GM19238 (cell line): Measurements from ENCODE around the gene ASCL3.
"Not testable (repeated sequence)": the region's sequence is repeated elsewhere in the genome, so short reads cannot be mapped to it uniquely, and the experiment has no call there.

Experiments used
- DNase-seq: peaks from one replicate; pipeline ENCODE4 v3.0.0; 2011; ENCODE audit warnings: low spot score; ENCODE audit not compliant: insufficient read length

ASCL3 gene

DNA sequence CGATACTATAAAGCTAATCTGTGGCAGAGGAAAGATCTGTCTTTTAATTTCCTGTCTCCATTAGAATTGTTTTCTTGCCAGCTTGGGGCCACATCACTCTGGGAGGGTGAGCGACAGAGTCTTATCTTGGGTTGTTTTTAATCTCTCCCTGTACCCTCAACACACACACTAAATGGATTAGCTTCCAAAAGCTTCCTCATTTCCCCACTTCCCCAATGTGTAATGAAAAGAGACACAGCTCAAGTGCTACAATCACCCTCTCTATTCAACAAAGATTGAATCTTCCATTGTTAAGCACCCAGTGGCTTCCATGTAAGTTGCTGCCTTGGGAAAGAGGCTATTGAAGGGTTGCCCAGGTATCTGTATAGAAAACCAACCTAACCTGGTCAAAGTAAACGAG lies 6.1 kb upstream of the ASCL3 start:
- no peak for DNase-seq

DNA sequence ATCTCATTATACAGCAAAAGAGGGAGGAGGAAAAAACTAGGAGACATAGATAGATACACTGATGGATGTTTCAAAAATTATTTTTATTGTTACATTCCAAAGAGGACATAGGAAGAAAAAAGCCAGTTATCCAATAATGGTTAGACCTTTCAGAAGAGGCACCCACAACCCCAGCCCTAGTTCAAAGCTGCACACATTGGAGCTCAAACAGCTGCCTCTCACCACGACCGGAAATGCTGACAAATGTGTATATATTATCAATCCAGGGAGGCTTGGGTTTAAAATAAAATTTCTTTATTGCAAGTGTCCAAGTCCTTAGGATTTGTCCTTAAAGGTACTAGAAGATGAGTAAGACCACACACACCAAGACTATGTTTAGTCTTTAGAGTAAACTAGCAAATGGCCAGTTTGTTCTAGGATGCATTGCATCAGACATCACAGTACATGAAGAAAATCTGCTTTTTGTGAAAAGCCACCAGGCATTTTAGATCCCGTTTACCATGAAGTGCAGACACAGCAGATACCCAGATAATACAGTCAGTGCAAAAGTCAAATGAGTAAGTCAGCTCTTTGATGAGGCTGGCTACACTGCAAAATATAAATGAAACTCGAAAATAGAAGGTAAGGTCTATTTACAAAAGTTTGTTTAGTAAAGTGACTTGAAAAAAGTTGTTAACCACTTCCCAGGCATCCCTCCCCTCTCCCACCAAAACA lies 4.6 kb upstream of the ASCL3 start:
- no peak for DNase-seq

DNA sequence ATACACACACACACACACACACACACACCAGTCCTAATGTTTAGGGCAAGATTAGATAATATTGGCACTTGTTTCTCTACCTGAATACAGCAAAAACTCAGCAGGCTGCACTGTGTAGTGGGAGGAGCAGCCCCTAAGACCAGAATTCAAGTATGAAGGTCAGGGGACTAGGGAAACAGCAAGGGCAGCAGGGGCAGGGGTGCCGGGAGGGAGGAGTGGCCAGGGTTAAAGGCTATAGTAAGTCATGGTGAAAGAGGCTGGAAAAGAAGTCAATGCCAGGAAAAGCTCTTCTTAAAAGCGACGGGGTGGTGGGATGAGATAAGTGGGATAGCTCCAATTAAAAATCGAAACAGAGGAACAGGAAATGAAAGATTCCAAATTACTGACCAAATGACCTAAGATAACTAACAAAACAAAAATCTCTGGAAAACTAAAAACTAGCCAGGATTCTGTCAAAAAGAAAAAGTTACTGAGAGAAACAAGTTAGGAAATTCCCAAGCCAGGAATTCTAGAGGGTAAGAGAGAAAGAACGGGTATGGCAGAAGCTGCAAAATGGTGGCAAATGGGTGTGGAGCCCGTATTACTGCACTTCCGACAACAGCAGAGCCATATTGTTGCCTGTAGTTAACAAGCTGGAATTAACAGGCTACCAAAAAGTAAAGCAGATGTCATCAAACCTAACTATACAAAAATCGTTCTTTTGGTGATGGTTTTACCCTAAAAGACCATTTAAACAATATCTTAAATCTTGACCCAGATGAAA lies 1.3 kb downstream of the ASCL3 start:
- DNase-seq: no peak

DNA sequence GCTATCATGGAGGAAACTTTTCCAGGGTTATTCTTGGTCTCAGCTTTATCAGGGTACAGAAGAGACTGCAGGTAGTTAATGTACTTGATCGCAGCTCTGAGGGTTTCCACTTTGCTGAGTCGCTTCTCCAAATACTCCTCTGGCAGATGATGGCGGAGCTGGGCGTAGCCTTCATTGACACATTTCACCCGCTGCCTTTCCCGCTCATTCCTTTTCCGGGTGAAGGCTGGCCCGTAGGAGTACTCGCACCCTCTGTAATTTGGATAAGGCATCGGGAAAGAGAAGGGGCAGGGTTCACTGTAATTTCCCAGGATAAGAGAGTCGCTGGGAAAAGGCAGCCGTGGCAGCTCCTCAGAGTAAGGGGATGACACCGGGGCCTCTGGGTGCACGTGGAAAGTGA lies 5.2 kb downstream of the ASCL3 start:
- no peak for DNase-seq

DNA sequence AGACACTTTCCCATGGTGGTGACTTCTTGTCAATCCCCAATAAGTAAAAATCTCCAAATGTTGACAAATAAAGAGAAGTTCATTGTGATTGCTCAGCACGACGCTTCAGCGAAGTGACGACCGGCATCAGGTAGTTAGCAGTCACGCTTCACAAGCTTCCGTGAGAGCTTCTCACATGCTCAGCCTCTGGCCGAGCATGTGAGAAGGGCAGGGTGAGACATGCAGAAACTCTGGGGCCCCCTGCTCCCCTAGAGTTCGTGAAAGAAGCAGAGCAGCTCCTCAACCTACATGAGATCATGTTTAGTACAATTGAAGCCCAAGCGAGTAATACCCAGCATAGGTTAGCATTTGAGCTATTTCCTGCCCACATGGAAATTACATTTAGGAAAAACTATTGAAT lies 5.7 kb downstream of the ASCL3 start:
- no peak for DNase-seq

DNA sequence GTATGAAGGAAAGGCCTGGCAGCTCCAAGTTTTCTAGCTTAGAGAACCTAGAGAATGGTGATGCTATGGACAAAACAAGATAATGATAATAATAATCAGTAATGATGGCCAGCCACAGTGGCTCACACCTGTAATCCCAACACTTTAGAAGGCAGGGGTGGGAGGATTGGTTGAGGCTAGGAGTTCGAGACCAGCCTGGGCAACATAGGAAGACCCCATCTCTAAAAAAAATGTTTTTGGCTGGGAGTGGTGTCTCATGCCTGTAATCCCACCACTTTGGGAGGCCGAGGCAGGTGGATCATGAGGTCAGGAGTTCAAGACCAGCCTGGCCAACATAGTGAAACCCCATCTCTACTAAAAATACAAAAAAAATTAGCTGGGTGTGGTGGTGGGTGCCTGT lies 7.0 kb downstream of the ASCL3 start:
- not testable (repeated sequence) for DNase-seq

DNA sequence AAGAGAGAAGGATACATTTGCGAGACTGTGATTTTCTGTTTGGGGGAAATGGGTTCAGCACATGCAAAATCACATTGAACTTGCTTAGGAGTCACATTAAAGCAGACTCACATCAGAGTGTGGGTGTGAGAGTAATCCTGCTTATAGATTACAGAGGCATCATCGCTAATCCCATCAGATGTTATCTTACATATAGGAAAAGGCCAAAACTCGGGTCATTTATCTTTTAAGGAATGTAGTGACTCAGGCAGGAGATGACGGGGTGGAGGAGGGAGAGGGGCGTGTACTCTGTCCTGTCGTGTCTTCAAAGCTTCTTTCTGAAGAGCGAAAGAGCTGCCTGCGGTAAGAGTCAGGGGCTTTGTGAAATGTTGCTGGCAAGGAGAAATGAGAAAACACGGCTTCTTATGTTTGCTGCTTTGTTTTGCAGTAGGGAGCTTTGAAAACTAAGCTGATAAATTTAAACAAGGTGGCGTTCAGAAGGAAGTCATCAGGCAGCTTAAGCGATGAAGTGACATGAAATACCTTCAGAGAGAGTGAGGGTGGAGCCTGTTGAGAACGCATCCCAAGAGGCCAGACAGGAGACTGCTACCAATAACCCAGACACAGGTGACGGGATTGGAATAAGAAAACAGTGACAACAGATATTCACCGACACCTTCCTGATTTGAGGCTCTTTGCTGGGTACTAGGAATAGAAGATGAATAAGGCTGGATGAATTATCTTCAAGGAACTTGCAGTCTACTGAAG lies 7.9 kb downstream of the ASCL3 start:
- DNase-seq: no peak

DNA sequence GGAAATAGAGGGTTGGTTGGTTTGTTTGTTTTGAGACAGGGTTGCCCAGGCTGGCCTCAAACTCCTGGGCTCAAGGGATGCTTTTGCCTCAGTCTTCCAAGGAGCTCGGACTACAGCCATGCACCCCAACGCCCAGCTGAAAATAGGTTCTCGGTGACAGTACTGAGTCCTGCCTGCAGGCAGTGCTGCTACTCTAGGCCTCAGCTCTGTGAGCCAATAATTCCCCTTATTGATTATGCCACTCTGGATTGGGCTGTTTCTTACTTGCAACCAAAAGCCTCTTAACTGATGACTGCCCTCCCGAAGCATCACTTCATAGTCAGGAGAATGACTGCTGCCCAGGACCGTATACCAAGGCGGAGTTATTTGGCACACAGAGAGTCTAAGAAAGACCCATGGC lies 8.9 kb downstream of the ASCL3 start:
- no peak for DNase-seq

DNA sequence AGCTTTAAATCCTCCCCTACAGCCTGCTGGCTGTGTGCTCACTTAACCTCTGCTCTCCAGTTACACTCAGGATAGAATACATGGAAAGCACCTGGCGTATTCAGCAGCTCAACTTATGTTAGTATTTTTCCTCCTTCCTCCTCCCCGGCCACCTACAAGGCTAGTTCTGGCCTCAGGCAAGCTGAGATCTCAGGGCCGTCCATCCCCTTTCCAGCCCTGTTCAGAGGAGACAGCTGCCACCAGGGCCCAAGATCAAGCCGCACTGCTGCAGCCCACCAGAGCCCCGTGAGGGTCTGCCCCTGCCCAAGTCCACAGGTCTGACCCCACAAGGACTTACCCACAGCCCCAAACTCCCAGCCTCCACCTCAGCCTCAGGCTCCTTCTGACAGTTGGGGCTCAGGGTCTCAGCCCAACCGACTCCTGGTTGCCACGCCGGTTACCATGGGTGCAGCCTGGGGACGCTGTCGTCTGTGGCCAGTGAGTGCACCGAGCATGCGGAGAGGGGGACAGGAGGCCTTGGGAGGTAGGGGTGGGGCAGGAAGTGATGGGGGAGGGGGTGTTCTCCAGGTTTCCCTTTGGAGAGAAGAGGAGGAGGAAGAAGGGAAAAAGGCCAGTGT lies 10.1 kb downstream of the ASCL3 start, which contains the start of gene C11orf16:
C11orf16 (minus strand) TSS at position 384 of the 617 bp plus-strand sequence. CDS start 639 bp downstream, outside the sequence.
- no peak for DNase-seq

DNA sequence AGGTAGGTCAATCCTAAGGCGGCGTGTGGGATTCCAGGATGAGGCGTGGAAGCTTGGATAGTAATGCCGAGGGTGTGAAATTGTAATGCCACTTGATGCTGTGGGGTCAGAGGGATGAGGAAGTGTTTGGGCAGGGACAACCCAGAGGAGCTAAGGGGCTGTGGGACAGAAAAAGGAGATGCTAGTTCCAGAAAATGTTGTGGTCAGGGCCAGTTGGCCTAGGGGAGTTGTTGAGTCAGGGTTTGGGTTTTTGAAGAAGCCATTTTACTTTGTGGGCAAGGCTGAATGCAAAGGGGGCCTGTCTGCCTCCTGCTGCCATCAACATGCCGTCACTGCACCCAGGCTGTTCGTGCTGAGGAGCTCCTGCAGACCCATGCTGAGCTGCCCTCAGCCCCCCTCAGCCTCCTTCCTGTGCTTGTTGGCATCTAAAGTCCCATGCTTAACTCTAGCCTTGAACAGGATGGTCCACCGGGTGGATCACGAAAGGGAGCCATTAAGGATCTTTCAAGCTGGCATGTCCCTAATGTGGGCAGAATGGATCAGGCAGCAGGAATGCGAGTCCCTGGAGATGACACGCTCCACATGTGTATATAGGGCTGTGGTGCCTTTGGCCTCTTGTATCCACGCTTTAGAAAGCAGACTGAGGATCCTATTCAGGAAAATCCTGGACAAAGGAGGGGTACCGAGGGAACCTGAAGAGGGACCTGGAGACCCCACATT lies 12.2 kb downstream of the ASCL3 start:
- DNase-seq: no peak

DNA sequence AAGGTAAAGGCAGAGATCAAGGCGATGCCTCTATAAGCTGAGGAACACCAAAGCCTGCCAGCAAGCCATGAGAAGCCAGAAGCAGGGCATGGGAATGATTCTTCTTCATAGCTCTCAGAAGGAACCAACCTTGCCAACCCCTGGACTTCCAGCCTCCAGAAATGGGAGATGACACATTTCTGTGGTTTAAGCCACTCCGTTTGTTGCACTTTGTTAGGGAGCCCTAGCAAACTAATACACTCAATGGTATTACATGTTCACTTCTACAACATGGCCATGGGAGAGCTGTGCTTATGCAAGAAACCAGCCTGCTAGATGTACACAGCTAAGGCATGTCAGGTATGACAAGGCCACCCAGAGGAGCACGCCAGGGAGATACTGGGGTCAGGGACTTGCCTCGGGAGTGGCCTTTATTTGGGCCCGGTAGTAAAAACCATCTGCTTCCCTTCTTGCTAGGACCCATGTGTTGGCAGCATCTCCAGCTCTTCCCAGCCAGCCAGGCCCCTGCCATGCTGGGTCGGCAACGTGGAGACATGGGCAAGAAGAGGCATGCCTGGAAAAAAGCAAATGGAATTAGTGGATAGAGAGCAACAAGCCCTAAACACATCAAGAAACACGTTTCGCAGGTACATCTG lies 13.7 kb downstream of the ASCL3 start:
- no peak for DNase-seq

DNA sequence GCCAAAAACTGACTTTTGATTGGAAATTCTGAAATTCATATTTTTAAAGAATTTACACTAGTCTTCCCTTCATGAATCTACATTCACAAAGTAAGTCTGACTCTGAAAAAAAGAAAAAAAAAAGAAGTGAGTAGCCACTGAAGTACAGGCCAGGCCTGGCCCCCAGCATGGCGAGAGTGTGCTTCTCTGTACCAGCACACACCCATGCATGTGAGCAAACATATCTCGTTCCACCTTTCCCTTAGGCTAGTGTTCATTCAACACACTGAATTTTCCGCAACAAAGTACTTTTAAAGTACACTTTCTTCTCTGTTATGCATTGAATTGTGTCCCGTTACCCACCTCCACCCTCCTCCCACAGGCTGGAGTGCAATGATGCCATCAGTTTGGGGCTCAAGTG lies 14.6 kb downstream of the ASCL3 start:
- DNase-seq: no peak

DNA sequence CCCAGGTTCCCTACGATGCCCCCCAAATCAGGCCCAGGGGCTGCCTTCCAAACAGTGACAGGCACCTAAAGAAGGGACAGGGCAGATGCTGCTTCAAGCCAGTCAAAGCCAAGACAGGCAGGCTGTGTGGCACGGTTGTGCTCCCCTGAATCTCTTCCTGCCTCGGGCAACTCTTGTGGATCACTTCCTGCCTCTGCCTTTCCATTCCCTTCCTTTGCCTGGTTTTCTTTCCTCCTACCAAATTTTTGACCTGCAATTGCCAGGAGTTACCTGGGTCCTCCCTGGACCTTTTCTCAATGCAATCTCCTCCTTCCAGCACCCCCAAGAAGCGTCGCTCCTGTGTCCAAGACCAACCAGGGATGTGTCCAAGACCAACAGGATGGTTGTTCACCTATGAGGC lies 15.6 kb downstream of the ASCL3 start:
- no peak for DNase-seq

DNA sequence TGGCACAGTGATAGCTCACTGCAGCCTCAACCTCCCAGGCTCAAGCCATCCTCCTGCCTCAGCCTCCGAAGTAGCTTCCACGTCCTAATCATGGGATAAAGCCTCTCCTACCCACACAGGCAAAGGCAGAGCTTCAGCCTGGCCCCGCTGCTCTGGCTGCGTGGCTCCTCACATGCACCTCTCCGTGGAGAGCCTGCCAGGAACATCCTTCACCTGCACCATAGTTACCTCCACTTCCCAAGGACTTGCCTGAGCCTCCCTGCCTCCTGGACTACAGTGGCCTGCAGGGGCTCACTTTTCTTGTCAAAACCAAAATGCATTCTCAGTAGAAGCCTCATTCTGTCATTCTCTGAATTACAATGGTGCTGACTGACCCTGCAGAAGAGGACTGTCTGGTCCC lies 16.6 kb downstream of the ASCL3 start:
- no peak for DNase-seq

DNA sequence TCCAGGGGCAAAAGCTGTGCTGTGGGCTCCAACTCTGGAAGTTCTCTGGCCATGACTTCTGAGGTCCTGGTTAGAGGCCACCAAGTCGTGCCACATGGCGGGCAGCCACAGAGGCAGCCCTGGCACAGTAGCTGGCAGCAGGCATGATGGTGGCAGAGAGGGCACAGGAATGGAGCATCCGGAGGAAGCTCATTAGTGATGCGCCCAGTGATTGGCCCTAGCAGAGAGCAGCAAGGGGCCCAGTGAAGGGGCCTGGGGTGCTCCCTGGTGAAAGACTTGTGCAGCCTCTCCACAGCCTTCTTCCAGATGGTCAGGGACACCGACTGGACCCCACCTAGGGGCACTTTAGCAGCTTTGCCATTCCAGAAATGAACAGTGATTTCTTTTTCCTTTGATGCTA lies 17.1 kb downstream of the ASCL3 start:
- no peak for DNase-seq

DNA sequence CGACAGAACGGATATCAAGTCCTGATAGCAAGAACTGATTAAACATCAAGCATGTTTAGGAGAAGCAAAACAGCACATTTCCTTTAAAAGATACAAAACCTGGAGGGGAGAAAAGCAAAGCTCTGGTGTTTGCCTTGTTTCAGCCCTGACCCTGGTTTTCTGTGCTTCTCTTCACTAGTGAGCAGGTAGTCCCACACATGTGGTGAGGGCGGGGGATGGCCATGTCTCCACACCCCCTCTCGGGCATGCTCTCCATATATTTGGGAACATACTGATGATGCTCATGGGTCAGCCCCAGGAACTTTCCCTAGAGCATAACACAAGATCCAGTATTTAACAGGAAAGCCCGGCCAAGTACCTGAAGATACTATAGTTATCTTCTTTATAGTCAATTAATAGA lies 20.1 kb downstream of the ASCL3 start:
- no peak for DNase-seq

DNA sequence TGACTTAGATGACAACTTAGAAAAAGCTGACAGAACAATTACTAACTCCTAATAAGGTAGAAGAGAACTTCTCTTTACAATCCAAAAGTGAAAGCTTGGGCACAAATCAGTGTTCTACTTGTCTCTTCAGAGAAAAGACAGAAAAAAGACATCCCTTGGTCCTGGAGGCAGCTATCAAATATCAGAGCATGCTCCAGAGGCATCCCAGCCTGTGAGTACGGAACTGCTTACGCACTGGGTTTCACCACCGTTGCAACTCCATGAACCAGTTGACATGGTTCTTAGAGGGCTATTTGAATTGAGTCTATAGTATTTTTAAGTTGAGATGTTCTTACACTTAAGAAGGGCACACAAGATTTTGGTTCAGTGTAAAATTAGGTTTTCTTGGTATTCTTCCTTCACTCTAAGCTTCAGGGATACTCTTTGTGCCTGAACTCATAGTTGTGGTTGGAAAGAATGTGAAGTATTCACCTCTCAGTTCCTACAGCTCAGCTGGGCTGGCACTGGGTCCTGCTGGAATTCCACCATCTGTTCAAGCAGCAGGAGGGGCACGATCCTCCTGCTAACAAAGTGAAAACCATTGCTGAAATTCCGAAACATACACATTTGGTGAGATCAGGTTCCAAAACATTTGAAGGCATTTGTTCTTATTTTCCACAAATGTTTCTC lies 25.5 kb downstream of the ASCL3 start:
- no peak for DNase-seq

DNA sequence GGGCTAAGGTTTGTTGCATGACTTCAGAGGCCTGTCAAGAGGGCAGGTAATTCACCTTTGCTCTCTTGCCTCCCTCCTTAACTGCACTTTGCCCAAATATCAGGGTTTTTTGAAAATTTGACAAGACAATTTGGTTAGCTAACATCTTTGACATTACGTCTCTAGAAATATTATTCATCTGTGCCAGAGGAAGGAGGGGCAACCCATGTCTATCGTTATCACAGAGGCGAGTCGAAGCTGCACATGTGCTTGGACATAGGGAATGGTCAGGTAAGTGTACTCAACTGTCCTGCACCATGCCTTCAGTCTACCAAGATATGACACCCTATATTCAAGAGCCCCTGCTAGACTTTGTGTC lies 28.2 kb downstream of the ASCL3 start:
- no peak for DNase-seq

DNA sequence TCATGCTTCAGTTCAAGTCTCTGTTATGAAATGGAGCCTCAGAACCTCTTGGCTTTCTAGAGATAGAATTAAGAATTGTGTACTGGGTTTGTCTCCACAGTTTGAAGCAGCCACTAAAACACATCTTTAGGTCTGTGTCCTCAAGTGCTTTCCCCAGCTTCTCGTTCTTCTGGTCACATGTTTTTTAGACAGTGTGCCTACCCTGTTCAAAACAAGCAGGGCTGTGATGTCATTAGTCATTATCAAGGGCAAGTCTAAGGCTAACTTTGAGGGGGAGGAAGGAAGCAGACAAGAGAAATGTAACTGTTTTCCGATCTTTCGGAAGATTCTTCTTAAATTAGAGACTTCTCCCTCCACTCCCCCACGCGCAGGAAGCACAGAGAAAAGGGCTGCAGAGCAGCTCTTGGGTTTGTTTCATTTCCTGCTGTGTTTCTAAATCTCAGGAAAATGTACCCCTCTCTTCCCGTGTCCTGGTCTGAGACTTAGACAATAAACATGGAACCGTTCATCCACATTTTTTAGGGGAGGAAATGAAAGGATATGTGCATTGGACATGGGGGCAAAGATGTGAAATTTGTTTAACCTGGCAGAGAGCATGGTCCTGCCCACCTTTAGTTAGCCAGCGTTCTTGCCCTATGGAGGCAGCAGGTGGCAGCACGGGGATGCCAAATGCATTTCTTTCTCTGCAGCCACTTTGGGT lies 28.7 kb downstream of the ASCL3 start:
- DNase-seq: peak; percentile 35
